A549 treated with AZD9567 at 1 μM for 4 hours (cell line): Measurements from ENCODE around the gene DLG5. TPM values are rescaled to one million over a fixed set of nuclear protein-coding genes. Genes with fewer than 3 reads are reported as not detected.

Experiments
- total RNA-seq: library from RNA; stranded (reverse); fragments of 200-300 nt; extraction: Qiagen RNA extraction; gene quantifications from 5 replicates; pipeline ENCODE4 v1.2.3, GENCODE V29; 2022; ENCODE audit not compliant: insufficient read depth

The DLG5 gene
- total RNA-seq, result 30.8 to 37.7 TPM (median 35.1 TPM) in 5 replicates

GRCh38 chr10:77926566-77927401, at the start of gene DLG5:
Gene DLG5, minus strand, starts transcription at chr10:77926755. Its CDS starts 235 bp downstream, at chr10:77926520.

Other genes with a start within 250 kb of the DLG5 start
- gene POLR3A, start 102.8 kb upstream of the DLG5 start, total RNA-seq, result 13.1 to 14.2 TPM (median 13.6 TPM) in 5 replicates
- 2,837 to 3,908 TPM (median 2,936 TPM) in 5 replicates for gene RPS24, start 107.1 kb upstream of the DLG5 start, total RNA-seq